Mesenteric fat pad (tissue), 1 donor: ENCODE results near the gene PLPP7. TPM values are rescaled to one million over a fixed set of nuclear protein-coding genes. Genes with fewer than 3 reads are reported as not detected.
"Not testable (repeated sequence)": the region's sequence is repeated elsewhere in the genome, so short reads cannot be mapped to it uniquely, and the experiment has no call there.

ENCODE experiments used
- DNase-seq: peaks from one replicate; pipeline ENCODE4 v3.0.0-alpha.2; 2020; ENCODE audit warnings: low spot score
- long read RNA-seq: library from polyadenylated mRNA; unstranded; transcript quantifications from one replicate; pipeline ENCODE4 v2.0.0, GENCODE V29; 2020
- total RNA-seq: library from RNA; stranded (reverse); fragmentation: NEBNext Ultra II Directional; extraction: Animal tissue kit (Norgen Biotek cat#: 25700); gene quantifications from one replicate; pipeline ENCODE4 v1.2.1, GENCODE V29; 2021
- donor health status: DM: yes; HTN: yes; CAD: no.

The PLPP7 gene
- total RNA-seq, result 13.9 TPM
- long read RNA-seq, transcript PLPP7-201 (2 exons, 972 nt), result minor isoform, 7 of 111 reads
- long read RNA-seq, transcript PLPP7-202 (2 exons, 2,095 nt), result major isoform, 96 of 111 reads
- long read RNA-seq, partial matches to known transcripts, result 0 of 111 reads
- long read RNA-seq, other reads (novel, unspliced or antisense), result 8 of 111 reads

DNA sequence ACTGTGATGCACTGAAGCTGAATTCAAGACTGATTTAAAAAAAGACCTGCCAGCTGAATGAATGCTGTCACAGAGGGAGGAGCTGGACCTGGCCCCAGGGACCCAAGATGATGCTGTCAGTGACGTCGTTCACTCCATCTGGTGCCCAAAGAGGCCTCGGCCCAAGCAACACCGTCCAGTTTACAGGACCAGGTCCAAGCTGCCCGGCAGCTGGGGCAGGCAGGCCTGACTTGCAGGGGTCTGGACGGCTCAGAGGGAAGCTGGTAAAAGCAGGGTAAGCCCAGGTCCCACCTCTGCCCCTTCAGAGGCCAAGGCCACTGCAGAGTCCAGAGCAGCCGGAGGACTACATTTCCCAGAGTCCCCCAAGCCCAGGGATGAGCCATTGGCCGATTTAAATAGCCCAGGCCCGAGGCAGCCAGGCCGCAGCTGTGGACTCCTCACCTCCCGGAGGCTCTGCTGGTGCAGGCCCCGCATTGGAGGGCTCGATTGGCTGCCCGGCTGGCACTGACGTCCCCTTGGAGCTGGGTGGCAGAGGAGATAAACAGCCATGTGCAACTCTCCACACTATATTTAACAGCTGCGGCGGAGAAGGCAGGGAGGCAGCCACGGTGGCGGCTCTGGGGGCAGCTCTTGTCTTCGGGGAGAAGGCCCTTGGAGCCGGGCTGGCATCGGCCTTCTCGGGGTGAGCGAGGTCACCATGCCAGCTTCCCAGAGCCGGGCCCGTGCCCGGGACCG lies at the start of gene PLPP7:
Gene PLPP7, plus strand, starts transcription at position 423 of the 735 bp plus-strand sequence. Its CDS starts 275 bp downstream, at position 698.
- no peak for DNase-seq

DNA sequence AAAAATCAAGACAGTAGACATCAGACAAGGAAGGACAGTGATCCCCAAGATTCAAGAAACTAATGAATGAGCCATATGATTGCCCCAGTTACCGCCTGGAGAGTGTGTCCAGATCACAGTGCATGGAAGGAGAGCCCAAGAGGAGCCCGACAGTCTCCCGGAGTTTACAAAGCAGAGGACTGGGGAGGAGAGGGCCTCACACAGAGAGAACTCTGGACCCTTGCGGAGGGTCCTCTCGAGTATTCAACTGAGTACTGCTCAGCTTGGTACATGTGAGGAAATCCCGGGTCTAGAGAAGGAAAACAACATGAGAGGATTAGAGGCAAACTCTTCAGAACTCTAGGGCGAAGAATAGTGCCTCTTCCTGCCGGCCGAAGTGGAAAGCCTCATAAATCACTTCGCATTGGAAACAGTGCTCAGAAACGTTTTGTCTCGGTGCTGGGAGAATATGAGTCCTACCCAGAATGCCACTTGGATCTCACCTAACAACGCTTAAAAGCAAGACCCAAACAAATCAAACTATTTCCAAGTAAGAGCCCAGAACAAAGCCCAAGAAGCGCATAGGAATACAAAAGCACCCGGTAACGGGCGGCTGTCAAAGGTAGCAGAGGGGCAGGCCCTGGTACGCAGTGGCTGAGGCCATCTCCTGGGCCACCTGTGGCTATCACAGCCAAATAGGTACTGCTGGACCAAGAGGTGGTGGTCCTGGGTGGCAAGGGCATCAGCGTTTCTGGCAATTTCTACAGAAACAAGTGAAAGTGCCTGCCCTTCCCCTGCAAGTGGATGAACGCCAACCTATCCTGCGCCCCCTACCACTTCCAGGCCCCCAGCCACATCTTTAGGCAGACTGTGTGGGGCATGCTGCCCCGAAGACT lies 49.2 kb upstream of the PLPP7 start:
- no peak for DNase-seq

DNA sequence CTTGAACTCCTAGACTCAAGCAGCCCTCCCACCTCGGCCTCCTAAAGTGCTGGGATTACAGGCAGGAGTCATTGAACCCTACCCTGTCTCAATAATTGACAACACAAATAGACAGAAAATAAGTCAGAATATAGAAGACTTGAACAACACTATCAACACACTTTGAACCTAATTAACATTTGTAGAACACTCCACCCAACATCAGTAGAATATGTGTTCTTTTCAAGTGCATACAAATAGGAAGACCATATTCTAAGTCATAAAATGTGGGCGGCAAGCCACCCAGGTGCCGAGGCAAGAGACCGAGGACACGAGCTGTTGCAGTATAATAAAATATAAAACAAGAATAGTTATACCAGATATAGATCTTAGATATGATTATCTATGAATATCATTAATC lies 45.2 kb upstream of the PLPP7 start:
- not testable (repeated sequence) for DNase-seq

DNA sequence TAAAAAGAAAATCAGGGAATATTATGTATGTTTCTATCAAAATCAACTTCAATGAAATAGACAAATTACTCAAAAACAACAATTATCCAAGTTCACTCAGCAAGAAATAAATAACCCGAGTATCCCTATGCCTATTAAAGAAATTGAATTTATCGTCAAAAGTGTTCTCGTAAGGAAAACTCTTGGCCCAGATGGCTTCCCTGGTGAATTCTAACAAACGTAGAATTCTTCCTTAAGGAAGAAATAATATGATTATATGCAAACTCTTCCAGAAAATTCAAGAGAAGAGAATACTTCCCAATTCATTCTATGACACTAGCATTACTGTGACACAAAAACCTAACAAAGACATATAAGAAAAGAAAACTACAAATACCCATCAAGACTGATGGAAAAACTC lies 42.9 kb upstream of the PLPP7 start:
- DNase-seq, result no peak

DNA sequence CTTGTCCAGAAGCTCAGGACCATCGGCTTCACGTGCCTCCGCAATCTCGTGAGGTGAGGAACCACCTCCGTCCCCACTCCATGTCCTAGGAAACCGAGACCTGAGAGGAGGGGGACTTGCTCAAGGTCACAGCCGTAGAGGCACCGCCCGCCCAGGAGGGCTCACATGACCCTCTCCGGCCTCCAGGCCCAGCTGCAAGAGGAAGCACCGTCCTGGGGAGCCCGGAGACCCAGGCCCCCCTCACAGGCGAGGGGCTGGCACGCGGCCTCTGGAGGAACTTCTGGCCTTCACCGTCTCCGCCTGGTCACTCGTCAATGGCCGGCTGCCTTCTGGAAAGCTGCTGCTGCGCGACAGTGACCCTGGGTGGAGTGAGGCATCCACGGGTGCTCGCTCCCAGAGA lies 37.4 kb upstream of the PLPP7 start:
- no peak for DNase-seq

DNA sequence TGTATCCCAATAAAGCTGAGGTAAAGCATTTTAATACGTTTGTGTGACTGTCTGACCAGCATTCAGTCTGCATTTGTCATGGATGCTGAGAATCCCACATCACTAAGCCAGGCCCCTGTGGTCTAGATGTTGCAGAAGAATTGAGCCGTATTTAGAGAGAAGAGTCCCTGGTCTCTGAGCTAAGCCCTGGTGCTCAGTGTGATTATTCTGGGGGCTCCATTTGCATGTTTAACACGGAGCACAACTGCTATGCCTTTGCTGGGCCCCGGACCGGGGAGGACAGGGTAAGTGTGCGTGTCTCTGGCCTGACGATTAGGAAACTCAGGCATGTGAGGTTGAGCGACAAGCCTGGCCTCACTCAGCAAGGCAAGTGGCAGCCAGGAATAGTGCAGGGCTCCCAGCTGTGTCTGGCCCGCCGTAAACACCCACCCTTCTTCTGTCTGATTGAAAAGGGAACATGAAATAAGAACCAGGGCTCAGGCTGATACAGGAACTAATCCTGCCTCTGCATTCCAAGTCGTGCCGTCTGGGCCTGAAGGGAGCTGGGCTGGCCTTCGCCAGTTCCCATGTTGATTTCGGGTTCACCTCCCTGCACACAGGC lies 35.5 kb upstream of the PLPP7 start:
- DNase-seq, result no peak

DNA sequence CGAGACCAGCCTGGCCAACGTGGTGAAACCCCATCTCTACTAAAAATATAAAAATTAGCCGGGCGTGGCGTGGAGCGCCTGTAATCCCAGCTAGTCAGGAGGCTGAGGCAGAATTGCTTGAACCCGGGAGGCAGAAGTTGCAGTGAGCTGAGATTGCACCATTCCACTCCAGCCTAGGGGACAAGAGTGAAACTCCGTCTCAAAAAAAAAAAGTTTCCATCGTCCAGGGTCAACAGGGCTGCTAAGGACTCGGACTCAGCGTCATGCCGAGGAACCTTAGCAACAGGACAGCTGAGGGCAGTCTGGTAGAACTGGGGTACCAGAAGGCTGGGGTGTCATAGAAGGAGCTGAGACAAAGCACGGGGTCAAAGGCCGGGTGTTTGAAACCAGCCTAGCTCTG lies 34.9 kb upstream of the PLPP7 start:
- DNase-seq, result no peak

DNA sequence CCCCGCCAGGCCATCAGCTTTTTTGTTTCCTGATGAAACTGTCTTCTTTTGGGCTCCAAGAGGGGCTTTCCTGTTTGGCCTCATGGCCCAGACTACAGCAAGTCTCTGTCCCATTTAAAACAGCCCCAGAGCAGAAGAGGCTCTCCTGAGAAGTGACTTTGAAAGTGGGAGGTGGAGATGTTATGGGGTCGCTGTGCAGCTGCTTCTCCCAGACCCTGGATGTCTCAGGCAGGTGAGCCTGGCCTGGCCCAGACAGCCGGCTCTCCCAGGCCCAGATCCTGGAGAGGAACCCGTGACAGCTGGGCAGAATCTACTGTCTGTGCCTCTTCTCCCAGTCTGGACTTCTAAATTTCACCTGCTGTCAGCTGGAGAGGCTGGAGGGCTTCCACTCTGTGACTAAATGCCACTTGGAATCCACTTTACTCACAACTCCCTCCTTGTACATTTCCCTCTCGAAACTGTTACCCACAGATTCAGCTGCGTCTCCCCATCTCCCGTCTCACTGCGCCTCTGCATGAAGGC lies 33.8 kb upstream of the PLPP7 start:
- no peak for DNase-seq

DNA sequence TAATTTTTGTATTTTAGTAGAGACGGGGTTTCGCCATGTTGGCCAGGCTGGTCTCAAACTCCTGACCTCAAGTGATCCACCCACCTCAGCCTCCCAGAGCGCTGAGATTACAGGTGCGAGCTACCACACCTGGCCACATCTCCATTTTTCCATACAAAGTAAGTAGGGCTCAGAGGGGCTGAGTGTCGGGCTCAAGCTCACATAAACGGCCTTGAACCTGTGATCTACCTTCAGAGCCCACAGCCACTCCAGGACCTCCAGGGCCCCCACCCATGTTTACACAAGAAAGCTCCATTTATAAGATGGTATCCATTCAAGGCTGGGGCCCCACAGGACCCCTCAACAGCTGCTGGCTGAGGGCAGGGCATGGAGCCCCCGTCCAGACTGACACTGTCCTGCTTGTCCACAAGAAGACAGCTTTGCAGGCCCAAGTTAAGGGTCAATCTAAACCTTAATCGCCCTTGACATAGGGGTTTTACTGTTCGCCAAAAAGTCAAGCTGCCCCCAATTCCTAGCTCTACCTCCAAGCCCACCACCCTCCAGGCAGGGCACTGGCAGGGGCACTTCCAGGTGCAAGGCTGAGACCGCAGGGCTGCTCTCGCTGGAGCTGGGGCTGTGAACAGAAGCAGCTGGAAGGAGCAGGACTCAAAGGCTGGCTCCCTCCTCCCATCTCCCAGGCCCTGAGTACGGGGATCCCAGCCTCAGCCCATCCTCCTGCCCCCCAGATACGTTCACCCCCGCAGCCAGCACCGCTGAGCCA lies 32.1 kb upstream of the PLPP7 start:
- DNase-seq, result no peak

DNA sequence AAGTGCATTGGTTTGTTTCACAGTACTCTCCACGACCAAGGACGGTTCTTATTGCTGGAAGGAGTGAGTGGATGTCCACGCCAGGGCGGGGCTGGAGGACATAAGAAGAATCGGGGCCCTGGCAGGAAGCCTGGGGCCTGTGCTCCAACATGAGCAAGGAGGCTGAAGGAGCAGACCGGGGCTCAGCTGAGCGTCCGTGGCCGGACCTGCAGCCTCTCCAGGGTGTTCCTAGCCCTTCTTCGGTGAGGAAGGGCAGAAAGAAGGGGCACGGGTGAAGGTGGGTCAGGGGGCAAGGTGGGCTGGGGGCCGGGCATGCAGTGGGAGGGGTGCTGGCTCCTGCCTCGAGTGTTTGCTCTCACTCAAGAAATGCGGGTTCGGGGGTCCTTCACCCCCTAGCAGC lies 31.3 kb upstream of the PLPP7 start:
- no peak for DNase-seq

DNA sequence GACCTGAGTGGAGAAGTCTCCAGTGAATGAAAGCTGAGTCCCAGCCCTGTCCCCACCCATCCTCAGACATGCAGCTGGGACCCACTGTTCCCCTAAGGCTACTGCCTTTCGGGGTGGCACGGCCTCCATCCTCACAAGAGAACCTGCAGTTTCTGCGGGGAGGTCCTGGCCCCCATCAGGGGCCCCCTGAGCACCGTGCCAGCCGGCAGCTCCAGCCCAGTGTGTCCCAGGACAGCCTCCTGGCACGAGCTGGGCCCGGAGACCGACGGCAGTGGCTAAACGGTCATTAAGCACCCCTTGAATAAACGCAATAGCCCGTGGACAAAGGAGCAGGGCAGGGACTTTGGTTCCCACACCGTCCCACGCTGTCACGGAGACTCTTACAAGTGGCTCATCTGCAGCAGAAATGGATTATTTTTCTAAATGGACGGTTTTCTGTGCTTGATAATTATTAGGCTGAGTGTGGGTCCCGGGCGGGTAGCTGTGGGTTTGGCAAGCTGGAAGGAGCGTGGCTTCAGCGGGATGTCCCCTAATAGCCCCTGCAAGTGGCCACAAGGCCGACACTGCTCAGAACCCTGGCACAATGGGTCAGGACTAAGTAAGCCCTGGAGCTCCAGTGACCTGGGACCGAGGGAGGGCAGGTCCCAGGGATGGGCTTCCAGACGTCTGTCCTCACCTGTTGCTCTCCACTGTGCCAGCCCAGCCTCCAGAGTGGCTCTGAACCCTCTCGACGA lies 30.7 kb upstream of the PLPP7 start:
- no peak for DNase-seq

DNA sequence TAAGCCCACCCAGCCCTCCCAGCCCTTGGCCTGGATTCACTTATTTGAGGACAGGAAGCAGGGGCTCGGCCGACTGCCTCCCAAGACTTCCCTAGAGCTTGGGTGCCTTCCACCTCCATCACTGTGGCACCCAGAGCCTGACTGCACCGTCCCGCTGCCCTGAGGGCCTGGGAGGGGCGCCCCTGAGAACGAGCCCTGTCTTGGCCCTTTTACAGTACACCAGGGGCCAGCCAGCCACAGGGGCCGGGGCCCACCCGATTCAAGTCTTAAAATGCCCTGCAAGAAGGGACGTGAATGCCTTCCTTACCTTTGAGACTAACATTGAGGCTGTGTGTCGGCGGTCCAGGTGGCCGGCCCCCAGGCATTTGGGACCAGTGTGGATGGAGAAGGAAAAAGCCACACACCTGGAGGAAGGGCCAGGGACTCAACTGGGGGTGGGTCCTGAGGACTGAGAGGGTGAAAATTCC lies 30.1 kb upstream of the PLPP7 start:
- no peak for DNase-seq

DNA sequence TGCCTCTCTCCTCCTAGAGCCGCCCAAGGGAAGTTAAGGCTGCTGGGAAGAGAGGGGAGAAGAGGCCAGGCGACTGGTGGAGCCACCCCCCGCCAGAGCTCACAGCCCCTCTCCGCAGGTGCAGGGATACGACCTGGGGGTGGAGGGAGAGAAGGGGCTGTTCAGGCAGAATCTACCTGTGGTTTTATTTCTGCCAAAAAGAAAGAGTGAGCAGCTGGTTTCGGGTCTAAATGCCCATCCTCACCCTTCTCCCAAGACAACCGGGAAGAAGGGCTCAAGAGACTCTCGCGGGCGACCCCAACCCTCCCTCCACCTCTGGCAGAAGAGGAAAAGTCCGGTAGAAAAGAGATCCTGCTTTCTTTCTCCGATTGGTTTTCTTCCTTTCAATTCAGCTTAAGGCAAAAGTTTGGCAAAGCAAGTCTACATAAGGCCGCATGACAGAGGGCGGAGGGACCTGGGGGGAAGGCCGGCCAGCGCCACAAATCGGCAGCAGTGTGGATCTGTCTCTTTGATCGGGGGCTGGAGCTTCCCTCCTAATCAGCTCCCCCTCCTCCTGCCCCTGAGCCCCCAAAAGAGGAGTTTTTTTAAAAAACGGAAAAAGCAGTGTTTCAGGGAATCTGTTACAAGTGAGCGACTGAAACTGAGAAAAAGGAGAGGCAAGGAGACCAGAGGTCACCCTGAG lies 29.5 kb upstream of the PLPP7 start:
- no peak for DNase-seq

DNA sequence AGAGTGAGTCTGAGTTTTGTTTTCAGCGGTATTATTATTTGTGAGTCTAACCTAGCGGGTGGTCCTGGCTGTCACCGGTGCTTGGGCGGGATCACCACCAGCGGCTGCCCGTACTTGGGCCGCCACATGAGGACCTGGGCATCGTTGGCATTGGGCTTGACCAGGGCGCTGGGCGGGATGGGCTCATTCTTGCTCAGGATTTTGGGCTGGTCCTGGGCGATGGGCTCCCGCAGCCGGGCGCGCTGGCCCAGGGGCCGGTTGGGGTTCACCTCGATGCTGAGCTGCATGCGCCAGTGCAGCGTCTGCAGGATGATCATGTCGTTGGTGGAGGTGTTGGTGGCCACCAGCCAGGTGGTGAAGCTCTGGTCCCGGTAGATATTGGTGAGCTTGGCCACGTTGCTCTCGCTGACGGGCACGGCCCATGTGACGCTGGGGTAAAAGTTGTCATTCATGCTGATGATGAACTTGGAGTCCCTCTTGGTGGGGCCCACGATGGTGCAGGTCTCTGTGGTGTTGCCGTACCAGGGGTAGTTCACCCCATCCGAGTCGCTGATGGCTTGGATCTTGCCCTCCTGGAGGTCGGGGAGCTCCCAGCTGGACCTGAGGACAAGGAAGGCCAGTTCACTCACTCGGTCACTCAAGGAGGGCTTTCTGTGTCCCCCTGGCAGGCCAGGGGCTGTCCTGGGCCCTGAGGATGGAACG lies 28.6 kb upstream of the PLPP7 start:
- DNase-seq, result no peak

DNA sequence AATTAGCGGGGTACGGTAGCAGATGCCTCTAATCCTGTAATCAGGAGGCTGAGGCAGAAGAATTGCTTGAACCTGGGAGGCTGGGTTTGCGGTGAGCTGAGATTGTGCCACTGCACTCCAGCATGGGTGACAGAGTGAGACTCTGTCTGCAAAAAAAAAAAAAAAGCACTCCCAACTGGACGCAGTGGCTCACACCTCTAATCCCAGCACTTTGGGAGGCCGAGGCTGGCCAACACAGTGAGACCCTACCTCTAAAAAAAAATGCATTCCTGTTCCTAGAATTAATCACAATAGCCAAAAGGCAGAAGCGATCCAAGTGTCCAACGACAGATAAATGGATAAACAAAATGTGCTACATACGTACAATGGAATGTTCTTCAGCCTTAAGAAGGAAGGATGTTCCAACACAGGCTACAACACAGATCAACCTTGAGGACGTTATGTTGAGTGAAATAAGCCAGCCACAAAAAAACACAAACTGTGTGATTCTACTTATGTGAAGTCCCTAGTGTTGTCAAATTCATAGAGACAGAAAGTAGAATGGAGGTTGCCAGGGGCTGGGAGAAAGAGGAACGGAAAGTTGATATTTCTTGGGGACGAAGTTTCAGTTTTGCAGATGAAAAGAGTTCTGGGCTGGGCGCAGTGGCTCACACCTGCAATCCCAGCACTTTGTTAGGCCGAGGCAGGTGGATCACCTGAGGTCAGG lies 27.0 kb upstream of the PLPP7 start:
- no peak for DNase-seq

DNA sequence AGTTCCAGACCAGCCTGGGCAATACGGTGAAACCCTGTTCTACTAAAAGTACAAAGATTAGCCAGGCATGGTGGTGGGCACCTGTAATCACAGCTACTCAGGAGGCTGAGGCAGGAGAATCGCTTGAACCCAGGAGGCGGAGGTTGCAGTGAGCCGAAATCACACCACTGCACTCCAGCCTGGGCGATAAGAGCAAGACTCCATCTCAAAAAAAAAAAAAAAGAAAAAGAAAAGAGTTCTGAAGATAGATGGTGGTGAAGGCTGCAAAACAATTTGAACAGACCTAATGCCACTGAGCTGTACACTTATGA lies 26.5 kb upstream of the PLPP7 start:
- DNase-seq, result not testable (repeated sequence)

DNA sequence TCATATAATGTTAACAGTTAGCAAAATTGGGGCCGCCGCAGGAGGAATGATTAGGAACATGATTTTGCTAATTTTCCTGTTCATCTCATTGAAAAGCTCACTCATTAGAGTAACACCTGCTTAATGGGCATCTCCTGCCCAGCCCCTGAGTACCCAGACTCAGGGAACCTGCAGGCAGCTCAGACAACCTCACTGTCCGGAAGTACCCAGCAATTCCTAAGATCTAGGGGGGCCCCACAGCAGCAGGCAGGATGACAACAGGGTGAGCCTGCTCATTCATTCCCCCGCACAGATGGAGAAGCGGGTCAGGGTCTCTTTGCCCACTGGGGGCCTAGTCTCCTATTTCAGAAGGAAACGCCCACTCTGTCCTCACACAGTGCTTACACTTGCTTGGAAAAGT lies 25.8 kb upstream of the PLPP7 start:
- no peak for DNase-seq

DNA sequence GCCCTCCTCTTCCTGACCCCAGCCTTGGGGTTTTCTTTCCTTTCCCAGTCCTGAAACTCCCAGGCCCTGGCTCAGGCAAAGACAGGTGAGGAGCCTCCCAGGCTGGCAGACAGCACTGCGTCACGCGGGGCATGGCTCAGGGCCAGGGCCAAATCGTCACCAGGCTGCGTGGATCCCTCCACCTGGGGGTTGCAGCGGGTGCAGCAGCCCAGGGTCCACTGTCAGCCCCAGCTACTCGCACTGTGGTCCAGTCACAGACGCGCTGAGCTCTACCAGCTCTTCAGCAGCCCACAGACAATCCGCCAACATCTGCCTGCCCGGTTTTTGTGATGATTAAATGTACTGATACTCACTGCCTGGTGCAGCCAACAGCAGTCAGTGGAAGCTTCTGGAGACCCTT lies 25.3 kb upstream of the PLPP7 start:
- DNase-seq, result no peak
